ENCODE measurements around the gene SKAP2.

Gene SKAP2

DNA sequence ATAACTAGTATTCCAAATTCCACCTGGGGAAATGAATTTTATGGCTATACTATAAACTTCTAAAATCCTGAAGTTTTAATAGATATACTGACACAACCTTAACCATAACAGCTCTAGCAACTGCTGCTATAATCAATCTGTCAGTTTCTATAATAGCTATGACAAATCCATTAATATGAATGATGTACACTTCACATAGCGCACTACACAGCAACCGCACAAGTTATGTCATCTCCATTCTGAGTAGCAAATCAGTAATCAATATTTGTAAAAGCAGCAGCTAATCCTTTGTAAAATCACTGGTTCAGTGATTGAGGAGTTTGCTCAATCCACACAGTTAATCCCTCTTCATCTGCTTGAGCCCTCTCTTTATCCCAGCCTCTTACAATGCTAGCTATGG is 105.3 kb downstream of the SKAP2 start:
- no peak for DNase-seq (ENCODE audit: low spot score)
- TF ChIP-seq, protein P1, sequence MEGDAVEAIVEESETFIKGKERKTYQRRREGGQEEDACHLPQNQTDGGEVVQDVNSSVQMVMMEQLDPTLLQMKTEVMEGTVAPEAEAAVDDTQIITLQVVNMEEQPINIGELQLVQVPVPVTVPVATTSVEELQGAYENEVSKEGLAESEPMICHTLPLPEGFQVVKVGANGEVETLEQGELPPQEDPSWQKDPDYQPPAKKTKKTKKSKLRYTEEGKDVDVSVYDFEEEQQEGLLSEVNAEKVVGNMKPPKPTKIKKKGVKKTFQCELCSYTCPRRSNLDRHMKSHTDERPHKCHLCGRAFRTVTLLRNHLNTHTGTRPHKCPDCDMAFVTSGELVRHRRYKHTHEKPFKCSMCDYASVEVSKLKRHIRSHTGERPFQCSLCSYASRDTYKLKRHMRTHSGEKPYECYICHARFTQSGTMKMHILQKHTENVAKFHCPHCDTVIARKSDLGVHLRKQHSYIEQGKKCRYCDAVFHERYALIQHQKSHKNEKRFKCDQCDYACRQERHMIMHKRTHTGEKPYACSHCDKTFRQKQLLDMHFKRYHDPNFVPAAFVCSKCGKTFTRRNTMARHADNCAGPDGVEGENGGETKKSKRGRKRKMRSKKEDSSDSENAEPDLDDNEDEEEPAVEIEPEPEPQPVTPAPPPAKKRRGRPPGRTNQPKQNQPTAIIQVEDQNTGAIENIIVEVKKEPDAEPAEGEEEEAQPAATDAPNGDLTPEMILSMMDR (IDR thresholded peaks at IDR 0.05; ENCODE audit: borderline replicate concordance, control extremely low read depth, extremely low read depth, insufficient read depth, missing control alignments): no peak
- in situ Hi-C loops (cut with MboI; ENCODE audit: low sequenced_read_pairs, unreplicated experiment): no loop called here

DNA sequence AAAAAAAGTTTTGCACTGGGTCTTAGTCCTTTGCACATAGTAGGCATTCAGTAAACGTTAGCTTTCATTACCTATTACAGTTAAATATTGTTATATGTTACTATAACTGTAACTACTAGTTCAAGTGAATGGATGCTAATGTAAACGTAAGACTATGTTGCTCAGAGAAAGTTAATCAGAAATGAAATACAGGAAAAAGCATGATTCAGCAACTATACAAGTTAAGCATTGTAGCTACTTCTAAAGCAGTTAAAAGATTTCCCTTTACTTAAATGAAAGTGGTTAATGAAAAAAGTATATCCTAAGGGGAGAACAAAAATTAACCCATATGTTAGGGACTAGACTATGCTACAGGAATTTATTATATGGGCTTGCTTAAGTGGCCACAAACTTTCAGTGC is 121.2 kb downstream of the SKAP2 start:
- in situ Hi-C loops (cut with MboI; ENCODE audit: low sequenced_read_pairs, unreplicated experiment): no loop called here
- DNase-seq (ENCODE audit: low spot score): no peak
- TF ChIP-seq, protein P1 (IDR thresholded peaks at IDR 0.05; ENCODE audit: borderline replicate concordance, control extremely low read depth, extremely low read depth, insufficient read depth, missing control alignments): no peak

DNA sequence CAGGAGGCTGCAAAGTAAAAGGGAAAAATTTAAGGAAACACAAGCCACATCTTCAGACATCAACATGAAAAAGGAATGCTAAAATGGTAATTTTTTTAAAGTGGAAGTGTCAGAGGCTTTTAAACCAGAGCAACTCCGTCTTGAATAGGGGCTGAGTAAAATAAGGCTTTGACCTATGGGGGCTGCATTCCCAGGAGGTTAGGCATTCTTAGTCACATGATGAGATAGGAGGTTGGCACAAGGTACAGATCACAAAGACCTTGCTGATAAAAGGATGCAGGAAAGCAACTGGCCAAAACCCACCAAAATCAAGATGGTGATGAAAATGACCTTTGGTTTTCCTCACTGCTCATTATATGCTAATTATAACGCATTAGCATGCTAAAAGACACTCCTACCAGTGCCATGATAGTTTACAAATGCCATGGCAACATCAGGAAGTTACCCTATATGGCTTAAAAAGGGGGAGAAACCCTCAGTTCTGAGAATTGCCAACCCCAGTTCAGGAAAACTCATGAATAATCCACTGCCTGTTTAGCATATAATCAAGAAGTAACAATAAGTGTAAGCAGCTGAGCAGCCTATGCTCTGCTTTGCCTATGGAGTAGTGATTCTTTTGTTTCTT is 128.3 kb downstream of the SKAP2 start:
- in situ Hi-C loops (cut with MboI; ENCODE audit: low sequenced_read_pairs, unreplicated experiment): no loop called here
- TF ChIP-seq, protein P1 (IDR thresholded peaks at IDR 0.05; ENCODE audit: borderline replicate concordance, control extremely low read depth, extremely low read depth, insufficient read depth, missing control alignments): no peak
- no peak for DNase-seq (ENCODE audit: low spot score)

DNA sequence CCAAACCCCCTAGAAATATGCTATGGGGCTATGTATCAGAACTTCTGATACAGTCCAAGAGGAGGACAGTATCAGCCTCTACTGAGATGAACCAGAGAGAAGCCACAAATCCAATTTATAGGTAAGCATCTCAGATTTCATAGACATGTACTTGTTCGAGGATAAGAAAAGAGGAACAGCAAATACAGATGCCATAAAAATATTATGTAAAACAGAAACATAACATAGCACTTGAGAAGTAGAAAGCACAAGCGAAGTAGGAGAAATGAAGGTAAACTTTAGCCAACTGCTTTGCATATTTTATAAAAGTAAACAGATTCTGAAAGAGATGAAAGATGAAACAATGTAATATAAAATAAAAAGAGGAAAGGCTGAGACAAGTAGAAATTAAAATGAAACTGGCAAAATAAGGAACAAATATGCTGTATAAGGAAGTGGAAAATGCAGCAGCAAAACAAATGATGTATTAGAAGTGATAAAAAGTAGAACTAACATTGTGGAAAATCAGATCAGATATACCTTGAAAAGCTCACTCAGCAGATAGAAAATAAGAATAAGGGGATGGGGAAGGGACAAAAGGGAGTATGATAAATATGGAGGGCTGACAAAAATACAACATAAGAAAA is 135.1 kb downstream of the SKAP2 start:
- TF ChIP-seq, protein P1 (IDR thresholded peaks at IDR 0.05; ENCODE audit: borderline replicate concordance, control extremely low read depth, extremely low read depth, insufficient read depth, missing control alignments): no peak
- DNase-seq (ENCODE audit: low spot score): no peak
- in situ Hi-C loops (cut with MboI; ENCODE audit: low sequenced_read_pairs, unreplicated experiment): no loop called here

DNA sequence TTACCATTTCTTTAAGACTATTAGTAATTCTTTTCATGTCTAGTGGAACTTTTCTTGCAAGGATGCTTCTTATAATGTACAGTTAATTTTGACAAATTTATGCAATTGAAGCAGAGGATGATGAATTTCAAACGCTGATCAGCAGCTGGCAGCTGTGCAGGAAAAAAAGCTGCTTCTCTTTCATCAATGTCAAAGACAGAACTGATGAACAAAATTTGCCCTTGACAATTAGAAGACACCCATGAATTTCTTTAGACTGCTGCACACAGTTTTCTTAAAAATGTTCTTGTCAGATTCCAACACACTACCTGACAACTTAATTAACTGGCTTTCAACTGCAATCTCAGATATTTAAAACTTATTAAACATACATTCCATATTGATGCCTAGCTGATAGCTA is 138.3 kb downstream of the SKAP2 start:
- DNase-seq (ENCODE audit: low spot score): no peak
- in situ Hi-C loops (cut with MboI; ENCODE audit: low sequenced_read_pairs, unreplicated experiment): no loop called here

DNA sequence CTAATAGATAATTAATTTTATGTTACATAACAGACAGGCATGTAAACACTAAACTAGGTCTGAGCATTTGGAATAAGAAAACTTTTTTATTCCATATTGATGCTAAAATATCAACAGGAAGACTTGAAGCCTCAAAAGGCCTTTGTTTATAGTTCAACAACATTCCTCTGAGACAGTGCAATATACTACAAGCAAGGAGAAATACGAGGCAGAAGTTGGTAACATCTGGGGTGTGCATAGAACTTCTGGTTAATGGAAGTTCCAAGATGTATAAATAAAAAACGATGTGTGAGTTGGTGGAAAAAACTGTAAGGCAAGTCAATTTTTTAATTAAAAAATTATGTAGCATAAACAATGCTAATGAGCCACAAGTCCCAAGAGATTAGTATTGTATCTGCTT is 139.6 kb downstream of the SKAP2 start:
- DNase-seq (ENCODE audit: low spot score): no peak
- in situ Hi-C loops (cut with MboI; ENCODE audit: low sequenced_read_pairs, unreplicated experiment): no loop called here
- TF ChIP-seq, protein P1 (IDR thresholded peaks at IDR 0.05; ENCODE audit: borderline replicate concordance, control extremely low read depth, extremely low read depth, insufficient read depth, missing control alignments): no peak

More for the DNA sequence above, 138.3 kb downstream of the SKAP2 start:
- TF ChIP-seq, protein P1 (IDR thresholded peaks at IDR 0.05; ENCODE audit: borderline replicate concordance, control extremely low read depth, extremely low read depth, insufficient read depth, missing control alignments): no peak

Data from GM13976 (cell line).